CD1c-positive myeloid dendritic cell (primary cell): ENCODE data around the gene IL1RN.

Experiments
- DNase-seq: peaks from one replicate; pipeline ENCODE4 v3.0.0-alpha.2; 2016; ENCODE audit errors: extremely low spot score

Gene IL1RN

DNA sequence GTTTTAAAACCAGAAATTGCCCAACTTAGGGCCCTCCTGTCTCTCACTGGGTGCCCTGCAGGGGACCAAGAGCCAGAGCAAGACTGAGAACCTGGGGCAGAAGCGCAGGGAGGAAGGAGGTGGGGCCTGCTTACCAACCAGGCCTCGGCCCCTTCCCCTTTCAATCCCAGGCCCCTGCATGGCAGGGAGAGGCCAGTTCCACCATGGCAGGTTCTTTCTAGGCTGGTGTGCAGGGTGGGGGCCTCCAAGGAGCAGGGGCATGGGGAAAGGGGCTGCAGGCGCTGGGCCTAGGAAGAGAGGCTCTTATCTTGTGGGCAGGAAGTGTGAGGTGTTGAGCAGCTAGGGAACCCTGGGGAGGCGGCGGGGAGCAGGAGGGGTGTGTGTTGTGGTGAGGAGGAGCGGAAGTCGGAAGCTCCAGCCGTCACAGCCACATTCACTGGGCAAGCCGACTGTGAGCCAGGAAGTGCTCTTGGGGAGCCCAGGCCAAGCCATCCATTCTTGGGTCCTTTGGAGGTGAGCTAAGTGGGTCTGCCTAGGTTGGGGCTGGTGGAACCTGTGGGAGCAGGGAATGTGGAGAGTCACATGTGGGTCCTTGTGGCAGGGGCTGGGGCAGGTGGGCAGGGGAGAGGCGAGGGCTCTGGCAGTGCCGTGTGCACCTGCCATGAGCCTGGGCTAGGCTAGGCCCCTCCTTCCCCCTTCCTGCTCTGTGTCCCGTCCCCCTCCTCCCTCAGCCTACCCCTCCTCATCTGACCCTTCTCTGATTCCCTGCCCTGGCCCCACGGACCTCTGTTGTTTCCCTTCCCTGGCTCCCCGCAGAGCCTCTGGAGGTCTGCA lies 46.4 kb downstream of the IL1RN start, which contains the start of gene PSD4:
TSS of gene PSD4 (plus strand) at position 430 of the 834 bp plus-strand sequence. CDS start 8,486 bp downstream, outside the sequence.
- DNase-seq: peak; percentile 85

DNA sequence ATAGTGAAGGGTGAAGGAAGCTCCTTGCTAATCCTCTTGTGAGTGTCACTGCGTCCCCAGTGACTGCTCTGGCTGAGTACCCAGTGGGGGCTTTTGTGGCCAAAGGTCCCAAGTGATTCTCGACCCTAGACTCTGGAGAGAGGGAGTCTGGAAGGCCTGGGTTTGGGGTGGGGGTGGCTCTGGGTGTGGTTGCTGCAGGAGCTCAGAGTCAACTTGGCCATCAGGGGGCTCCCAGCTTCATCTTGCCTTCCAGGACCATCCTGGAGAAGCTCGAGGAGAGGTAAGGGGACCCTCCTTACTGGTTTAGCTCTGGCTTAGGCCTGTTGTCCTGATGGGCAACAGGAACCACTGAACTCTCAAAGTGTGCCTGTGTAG lies 47.0 kb downstream of the IL1RN start:
- DNase-seq: no peak

DNA sequence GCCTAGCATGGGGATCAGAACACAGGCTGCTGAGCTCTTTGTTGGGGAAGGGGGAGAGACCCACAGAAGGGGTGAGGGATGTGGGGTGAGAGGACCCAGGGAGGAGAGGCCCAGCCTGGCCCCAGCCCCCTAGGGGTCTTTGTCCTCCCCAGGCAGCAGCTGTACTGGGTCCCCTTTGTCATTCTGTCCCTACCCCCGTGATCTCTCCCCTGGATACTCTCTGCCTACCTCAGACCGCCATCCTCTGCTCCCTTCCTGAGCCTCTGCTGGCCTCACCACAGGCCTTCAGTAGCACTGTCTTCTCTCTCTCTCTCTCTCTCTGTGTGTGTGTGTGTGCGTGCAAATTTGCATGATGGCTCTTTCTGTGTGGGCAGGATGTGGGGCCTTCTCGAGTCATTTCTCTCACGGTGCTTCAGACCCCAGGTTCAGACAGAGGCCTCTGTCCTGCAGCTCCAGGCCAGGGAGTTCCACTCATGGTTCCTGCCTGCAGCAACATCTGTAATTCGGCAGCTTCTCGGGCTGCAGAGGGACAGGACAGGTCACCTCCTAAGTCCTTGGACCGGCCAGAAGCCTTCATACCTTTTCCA lies 47.7 kb downstream of the IL1RN start:
- DNase-seq: peak; percentile 59

DNA sequence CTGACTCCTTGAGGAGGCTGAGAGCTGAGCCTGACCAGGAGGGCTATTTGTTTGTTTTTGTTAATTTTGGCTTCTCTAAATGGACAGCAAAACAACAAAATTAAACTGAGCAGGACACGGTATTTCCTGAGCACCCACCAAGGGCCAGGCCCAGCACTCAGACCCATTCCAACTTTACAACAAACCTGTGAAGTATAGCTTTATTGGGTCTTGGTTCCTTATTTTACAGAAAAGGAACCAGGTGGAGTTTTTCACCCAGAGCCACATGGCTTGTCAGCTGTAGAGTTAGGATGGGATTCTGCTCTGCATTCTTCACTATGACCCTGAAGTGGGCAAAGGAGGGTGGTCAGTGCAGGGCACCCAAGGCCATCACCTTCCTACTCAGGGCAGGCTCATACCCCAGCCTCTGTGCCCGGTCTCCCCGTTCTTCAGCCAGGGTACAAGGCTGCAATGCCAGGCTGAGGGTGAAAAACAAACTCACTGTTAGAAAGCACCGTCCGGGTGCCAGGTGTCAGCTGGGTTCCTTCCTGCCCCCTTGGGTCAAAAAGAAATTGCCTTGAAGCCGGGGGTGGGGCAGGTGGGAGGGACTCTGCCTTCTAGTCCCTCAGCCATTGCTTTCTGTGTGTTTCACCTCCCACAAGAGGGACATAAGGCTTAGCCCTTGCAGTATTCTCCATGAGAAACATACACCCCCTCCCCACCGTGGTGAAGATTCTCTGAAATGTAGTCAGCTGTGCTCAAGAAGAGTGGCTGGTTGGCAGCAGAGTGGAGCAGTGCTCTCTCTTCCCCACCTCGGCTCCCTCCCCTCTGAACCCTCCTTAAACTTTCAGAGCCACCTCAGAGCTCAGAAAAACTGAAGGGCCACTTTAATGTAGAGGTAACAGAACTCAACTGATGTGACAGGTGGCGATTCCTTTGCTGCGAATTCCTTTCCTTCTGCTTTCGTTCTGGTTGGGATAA lies 48.6 kb downstream of the IL1RN start:
- peak; percentile 44 for DNase-seq

DNA sequence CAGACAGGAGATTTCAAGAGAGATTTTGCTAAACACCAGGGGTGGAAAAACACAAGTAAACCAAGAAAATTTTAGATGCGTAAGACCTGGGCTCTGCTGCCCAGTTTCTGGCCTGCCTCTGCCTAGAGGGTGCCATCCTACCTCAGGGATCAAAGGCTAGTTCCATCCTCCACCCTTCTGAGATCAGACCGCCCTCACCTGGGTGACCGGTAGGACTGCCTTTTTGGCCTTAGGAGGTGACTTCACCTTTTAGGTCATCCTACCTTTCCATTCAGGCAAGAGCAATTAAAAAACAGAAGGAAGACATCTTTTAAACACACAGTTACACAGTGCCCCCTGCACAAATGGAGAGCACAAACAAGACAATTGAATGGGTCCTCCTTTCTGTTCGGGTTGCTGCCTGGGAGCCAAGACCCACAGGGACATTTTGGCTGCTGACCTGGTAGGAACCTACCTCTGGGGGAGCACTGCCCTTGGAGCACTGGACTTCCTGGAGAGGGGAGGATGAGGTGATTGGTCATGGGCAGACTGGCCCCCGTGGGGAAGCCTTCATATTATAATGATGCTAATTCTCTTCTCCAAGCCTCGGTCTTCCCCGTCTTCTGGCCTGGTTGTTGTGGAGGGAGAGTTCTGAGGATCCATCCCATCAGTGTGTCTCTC lies 49.4 kb downstream of the IL1RN start:
- no peak for DNase-seq

DNA sequence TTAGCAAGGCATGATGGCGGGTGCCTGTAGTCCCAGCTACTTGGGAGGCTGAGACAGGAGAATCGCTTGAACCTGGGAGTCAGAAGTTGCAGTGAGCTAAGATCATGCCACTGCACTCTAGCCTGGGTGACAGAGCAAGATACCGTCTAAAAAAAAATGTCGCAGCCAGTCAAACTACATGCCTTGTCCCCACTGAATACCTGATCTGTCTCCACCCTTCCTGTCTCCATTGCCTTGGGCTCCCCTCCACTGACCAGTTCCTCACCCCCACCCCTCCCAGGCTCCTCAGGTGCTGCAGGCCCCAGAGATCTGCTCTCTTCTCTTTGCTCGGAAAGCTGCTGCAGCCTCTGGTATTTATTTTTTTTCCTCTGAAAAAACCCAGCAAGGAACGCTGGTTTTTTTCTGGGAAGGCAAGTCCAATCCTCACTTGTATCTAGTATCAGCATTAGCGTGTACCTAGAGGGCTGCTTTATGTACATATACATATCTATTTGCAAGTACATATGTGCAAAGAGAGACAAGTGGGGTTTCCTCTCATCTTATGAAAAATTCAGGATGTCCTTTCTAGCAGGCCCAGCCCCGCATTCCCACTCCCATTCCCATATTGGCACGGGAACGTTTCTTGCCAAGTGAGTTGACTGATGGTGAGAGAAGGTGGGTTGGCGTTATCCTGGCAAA lies 50.8 kb downstream of the IL1RN start:
- DNase-seq: no peak

DNA sequence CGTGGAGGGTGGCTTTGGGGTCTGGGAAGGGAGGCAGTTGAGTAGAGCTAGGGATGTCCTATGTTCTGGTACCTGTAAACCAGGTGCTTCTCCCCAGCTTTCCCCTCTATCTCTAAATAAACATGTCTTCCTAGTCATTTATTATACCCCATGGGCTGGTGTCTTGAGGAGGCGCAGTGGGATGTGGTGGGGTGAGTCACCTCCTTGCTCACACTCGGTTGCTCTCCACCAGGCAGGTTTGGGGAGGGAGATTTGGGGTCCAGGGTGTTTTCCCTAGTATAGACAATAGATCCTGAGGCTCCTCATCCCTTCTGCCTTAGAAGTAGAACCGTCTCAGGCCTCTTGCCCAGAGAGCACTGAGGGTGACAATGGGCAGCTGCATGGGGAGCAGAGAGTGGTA lies 51.5 kb downstream of the IL1RN start:
- no peak for DNase-seq

DNA sequence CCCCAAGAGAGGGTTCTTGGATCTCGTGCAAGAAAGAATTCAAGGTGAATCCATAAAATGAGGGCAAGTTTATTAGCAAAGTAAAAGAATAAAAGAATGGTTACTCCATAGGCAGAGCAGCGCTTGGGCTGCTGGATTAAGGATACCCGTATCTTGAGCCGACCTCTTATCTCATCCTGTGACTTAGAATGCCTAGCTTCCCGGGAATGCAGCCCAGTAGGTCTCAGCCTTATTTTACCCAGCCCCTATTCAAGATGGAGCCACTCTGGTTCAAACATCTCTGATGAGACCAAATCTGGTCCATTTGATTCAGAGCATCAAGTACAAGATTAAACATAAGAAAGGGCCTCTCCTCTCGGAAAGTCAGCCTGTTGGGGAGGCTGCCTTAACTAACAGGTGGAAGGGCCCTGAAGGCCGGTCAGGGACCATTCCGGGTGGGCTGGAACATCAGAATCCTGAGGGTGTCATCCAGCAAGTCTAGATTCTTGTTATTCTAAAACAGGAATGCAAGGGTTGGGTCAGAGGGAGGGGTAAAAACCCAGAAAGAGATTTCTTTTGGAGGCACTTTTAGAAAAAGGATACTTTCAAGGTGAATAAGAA lies 52.1 kb downstream of the IL1RN start:
- no peak for DNase-seq

DNA sequence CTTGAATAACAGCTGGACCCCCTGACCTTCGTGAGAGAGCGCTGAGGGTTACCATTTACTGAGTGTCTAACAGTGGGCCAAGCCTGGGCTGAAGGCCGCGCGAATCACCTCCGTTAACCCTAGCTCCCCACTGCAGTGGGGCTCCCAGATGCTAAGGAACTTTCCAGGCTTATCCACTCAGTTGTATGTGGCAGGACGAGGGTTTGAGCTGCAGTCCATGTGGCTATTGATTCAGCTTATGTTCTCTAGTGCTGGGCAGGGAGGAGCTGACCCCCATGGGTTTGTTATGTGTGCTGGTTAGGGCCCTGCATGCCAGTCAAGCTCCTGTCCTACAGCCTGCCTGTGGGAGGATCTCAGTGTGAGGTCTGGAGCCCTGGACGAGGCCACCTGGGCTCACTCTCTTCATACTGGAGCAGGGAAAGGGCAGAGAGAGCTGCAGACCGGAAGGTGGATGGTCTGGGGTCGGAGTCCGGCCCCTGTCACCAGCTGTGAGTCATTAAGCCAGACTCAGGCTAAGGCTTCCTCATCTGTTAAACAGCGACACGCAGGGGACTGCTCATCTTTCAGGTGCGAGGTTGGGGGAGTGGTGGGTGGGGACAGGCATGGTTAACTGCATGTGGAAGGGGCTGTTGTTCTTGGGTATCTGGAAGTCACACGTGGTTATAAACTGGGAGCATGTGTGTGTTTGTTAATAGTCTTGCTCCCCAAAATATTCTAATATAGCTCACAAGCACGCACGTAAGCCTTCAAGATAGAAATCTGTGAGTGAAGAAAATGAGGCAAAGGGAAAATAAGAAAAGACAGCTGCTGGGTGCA lies 52.9 kb downstream of the IL1RN start:
- peak; percentile 32 for DNase-seq

DNA sequence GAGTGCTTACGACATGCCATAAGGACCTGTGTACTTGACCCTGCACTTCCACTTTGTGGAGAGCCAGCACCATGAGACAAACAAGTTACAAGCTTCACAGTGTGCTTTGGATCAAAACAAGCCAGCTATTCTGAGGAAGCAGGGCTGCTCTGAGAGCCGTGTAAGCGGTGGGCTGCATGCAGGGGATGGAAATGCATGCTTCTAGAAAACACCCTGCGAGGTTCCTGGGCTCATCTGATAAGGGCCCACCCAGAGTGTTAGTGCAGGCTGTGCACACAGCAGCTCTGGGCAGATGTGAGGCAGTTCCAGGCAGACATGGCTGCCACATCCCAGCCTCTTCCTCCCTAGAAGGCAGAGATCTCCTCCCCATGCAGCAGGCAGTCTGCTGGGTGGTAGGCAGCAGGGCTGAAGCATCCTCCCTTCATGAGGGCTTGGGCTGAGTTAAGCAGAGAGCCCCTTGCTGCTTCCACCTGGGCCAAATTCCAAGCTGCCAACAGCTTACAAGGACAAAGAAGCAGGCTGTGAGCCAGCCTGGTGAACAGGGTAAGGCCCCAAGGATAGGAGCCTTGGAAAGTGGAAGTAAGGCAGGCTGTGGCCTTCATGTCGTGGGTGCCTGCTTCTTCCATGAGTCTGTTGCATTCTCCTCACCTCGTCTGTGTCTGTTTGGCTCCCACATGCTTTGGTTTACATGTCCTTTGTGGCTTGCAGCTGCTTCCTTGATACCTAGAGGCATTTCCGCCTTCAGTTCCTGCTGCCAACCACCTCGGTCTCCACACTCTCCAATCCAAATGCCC lies 54.1 kb downstream of the IL1RN start:
- DNase-seq: peak; percentile 45

DNA sequence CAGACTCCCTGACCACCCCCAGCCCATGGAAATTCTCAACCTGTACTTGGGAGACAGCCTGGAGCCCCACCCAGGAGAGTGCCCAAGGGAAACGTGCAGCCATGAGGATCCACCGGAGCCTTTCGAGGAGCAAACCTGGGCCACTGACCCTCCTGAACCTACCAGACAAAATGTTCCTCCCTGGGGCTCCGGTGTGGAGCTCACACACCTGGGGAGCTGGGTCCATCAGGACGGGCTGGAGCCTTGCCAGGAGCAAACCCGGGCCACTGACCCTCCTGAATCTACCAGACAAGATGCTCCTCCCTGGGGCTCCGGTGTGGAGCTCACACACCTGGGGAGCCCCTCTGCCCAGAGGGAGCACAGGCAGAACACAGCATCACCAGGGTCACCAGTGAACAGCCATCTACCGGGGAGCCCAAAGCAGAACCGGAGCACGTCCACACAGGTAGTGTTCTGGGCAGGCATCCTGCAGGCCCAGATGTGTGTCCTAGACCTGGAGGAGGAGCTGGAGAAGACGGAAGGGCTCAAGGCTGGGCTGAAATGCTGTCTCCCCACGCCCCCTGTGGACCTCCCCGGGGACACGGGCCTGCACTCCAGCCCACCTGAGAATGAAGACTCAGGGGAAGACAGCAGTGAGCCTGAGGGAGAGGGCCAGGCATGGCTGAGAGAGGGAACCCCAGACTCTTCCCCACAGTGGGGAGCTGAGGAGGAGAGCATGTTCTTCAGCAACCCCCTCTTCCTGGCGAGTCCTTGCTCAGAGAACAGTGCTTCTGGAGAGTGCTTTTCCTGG lies 55.3 kb downstream of the IL1RN start:
- DNase-seq: no peak

DNA sequence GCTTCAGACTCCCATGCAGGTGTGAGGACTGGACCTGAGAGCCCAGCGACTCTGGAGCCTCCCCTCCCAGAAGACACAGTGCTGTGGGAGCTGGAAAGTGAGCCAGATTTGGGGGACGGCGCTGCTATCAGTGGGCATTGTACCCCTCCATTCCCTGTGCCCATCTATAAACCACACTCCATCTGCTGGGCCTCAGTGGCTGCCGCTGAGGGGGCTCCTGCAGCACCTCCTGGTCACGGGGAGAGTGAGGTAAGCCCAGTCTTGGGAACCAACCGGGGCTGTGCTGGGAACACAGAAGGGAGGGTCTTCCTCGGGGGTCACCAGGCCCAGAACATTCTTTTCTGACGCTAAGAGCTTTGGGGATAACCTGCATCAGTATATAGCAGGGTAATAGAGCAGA lies 55.9 kb downstream of the IL1RN start:
- DNase-seq: no peak
